COLO668 (cell line): ENCODE results near the gene JARID2.
"Not testable (repeated sequence)": the region's sequence is repeated elsewhere in the genome, so short reads cannot be mapped to it uniquely, and the experiment has no call there.

Experiments
- DNase-seq: peaks from one replicate; lab custom pipeline; 2025; ENCODE audit not compliant: unreplicated experiment; lab: John Stamatoyannopoulos, UW

Gene JARID2

GRCh38 chr6:15308435-15309213 is 62.8 kb downstream of the JARID2 start:
- DNase-seq, result no peak

DNA sequence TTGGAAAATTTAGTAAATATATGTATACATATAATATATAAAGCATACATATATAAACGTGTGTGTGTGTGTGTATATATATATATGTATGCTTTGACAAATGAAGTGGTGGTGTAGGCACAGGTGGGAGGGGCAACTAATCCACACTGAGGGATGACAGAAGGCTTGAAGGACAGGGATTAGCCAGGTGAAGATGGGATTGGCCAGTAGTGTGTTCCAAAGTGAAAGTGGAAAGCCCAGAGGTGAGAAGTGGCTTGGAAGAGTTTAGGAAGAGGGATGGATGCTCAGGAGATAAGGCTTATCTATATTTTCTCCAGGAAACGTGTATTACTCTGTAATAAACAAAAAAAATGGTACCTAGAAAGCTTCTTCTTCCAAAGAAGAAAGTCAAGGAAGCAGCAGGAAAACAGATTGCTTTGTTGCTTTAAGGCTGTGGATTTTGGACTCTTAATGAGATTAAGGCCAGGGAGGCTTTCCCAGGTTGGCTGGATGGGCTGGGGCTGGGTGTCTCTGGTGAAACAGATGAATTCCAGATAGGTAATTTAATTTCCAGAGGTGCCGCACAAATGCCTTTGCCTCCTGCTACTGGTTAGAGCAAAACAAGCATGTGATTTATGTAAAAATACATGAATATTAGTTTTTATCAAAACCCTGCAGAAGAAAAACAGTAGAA is 63.9 kb downstream of the JARID2 start:
- no peak for DNase-seq

GRCh38 chr6:15310680-15311079 is 64.8 kb downstream of the JARID2 start:
- no peak for DNase-seq

DNA sequence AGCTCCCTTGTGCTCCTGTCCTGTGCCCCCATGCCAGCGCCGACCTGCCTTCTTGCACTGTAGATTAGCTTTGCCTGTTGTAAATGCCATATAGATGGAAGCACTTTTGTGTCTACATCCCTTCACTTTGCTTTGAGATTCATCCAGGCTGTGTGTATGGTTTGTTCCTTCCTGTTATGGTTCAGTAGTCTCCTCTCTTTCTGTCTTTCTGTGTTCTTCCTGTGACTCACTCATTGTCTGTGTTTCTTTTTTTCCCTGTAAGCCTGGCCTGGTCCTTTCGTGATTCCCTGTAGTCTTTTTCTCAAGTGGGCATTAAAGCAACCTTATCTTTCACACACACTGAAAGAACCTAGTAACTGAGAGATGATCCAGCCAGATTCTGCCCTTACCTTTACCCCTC is 66.6 kb downstream of the JARID2 start:
- no peak for DNase-seq

GRCh38 chr6:15313367-15313766 is 67.5 kb downstream of the JARID2 start:
- no peak for DNase-seq

GRCh38 chr6:15316754-15317153 is 70.9 kb downstream of the JARID2 start:
- DNase-seq, result no peak

DNA sequence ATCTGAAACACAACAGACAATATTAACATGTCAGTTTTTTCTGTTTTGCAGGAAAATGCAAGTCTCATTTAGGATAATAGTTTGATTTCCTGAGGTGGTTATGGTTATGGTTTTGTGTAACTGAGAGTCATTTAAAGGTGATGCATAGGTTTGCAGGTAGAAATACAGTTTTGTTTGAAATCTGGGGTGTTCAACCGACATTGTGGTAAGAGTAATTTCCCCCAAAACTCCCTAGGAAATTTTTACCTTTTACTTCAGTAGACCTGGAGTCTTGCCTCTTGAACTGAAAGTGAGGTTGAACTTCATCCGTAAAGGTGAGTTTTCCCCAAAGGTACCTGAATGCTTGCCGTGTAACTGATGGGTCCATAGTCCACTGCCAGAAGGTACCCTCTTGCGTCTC is 71.4 kb downstream of the JARID2 start:
- DNase-seq, result no peak

- no peak for DNase-seq
Measured at GRCh38 chr6:15317934-15318902, 72.3 kb downstream of the JARID2 start.

DNA sequence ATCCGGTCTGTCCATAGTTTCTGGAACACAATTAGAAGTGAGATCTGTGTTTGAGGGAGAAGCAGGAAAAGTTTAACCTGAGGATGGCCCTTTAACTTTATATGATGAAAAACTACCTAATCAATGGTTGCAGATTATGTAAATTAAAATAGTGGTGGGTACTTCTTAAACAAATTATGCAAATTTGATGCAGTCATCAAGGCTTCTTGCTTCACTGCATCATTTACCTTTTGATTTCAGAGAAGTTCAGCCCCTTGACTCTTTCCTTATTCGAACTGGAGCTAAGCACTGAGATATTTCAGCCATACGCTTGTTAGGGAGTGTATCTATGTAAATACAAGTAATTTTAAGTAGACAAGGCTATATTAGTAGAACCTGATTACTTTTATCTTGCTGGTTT is 73.8 kb downstream of the JARID2 start:
- DNase-seq, result no peak

DNA sequence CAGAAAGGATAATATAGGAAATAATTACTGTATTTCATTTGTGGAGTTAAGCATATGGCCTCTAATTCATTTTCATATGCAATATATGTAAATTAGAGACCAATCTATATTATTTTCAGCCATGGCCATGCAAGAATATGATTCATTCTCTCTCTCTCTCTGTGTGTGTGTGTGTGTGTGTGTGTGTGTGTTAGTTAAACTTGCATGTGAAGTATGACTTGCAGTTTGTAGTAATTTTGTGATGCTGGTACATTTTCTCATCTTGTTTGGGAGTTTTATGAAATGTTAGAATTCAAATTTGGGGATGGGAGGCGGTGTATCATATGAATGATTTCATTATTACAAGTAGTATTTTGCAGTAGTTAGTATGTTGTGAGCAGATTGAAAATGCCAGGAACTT is 74.8 kb downstream of the JARID2 start:
- no peak for DNase-seq

DNA sequence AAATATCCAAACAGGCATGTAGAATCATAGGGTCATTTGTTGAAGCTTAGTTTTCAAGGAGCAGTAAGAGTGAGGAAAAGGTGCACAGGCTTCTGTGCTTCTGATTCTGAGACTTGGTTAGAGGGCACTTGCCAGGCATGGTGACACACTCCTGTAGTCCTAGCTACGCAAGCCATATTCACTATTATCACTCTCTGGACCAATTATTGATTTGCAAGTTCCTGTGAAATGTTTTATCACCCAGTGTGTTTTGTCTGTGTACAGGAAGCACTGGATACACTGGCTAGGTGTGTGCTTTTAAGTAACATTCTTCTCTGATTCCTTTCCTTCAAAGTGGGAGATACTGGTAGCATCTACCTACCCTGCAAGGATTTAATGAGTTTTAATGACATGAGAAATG is 76.3 kb downstream of the JARID2 start:
- DNase-seq, result no peak

DNA sequence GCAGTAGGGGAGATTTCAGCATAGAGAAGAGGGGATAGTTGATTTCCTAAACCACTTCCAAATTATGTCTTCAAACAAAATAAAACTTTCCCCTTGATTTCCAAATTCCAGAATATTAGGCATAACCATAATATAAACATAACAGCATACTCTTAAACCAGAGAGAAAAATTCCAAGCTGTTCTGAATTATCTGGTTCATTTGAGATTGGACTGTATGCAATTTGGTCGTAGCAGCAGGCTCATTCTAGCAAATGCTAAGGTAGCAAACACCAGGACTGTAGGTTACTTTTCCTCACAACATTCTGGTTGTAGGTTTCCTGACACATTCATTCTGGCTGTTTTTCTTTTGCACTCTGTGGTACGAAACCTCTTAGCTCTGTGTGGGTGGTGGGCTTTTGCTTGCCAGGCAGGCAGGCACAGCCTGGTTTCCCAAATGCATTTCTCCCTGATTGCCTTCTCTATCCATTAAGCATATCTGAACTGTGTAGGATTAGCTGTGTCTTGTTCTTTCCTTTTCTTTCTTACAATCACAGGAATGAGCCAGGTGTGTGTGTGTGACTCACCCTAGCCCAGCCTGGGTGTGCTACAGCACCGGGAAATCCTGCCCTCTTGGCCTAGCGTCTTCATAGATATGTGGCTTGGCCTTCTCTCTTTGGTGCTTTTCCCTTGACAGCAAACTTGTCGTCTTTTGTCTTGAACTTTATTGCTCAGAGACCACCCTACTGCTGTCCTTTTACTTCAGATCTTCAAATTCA is 77.1 kb downstream of the JARID2 start:
- no peak for DNase-seq

GRCh38 chr6:15323611-15324010 is 77.7 kb downstream of the JARID2 start:
- DNase-seq, result not testable (repeated sequence)

DNA sequence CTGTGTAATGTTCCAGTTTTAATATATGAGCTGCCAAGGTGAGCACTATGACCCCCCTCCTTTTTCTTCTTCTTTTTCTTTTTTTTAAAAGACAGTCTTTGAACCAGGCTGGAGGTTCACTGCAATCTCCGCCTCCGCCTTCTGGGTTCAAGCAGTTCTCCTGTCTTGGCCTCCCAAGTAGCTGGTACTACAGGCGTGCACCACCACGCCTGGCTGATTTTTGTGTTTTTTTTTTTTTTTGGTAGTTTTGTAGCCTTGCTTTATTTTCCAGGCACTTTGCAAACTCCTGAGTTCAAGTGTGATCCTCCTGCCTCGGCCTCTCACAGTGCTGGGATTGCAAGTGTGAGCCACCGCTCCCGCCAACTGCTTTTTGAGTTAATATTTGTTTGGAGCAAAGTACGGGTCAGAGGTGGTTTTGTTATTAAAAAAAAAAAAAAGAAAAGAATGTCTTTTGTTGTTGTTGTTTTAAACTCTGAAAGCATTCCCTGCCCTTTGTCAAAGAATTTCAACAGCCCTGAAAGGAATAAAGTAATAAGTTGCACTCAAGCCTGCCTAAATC is 78.6 kb downstream of the JARID2 start:
- DNase-seq, result no peak

DNA sequence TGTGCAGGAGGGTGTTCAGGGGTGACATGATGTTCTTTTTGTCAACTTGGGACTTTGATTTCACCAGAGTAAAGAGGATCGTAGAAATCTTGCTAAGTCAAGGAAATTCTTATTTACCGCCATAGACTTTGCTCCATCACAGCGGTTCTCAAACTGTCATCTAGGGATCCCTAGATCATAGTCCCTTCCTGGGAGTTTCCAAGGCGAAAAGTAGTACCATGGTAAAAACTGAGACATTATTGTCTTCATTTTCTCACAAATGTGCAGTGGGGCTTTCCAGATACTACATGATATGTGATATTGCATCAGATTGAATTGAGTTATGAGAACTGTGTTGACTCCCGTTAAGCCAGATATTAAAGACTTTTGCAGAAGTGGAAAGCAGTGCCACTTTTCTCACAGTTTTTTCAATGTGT is 79.7 kb downstream of the JARID2 start:
- DNase-seq, result no peak

GRCh38 chr6:15326067-15326614 is 80.3 kb downstream of the JARID2 start:
- no peak for DNase-seq

GRCh38 chr6:15327271-15327670 is 81.4 kb downstream of the JARID2 start:
- peak; percentile 5 for DNase-seq

- DNase-seq, result no peak
Measured at GRCh38 chr6:15329197-15329671, 83.4 kb downstream of the JARID2 start.

- no peak for DNase-seq
Measured at GRCh38 chr6:15330174-15330944, 84.5 kb downstream of the JARID2 start.
